Measurements from ENCODE around the gene RIBC1.
"Not testable (repeated sequence)": the region's sequence is repeated elsewhere in the genome, so short reads cannot be mapped to it uniquely, and the experiment has no call there.

RIBC1 gene

GRCh38 chrX:53383376-53384076, 39.1 kb upstream of the RIBC1 start:
- H3K4me3 ChIP-seq = no peak overlapping the region
- H3K4me2 ChIP-seq = no peak overlapping the region
- peaks cover 62 to 99% (median 83%) of the 10 kb centered on the region in 11 experiments for H3K36me3 ChIP-seq
- H3K27ac ChIP-seq = no peak overlapping the region
- H3K27me3 ChIP-seq = peaks cover 93 to 100% (median 99%) of the 10 kb centered on the region in 11 experiments
- peaks cover 0 to 35% (median 6%) of the 10 kb centered on the region in 11 experiments; a peak in 10 of 22 replicates for H4K20me1 ChIP-seq
- H3K9me3 ChIP-seq (replicated peaks in 1 of 11) = no peaks in the 10 kb centered on the region
- H3K9ac ChIP-seq = no peak overlapping the region
- TF ChIP-seq Cebpa-rat (IDR thresholded peaks at IDR 0.05) = no peak
- H3K4me1 ChIP-seq = no peaks in the 10 kb centered on the region

- H3K4me2 ChIP-seq = no peak overlapping the region
- H3K4me3 ChIP-seq = no peak overlapping the region
- no peak overlapping the region for H3K27ac ChIP-seq
- no peak for TF ChIP-seq Cebpa-rat (IDR thresholded peaks at IDR 0.05)
- peaks cover 70 to 99% (median 93%) of the 10 kb centered on the region in 11 experiments for H3K27me3 ChIP-seq
- H3K36me3 ChIP-seq = peaks cover 9 to 96% (median 63%) of the 10 kb centered on the region in 11 experiments; a peak in 21 of 22 replicates
- H3K9ac ChIP-seq = no peak overlapping the region
- no peaks in the 10 kb centered on the region for H3K9me3 ChIP-seq (replicated peaks in 1 of 11)
- peaks cover 0 to 13% (median 0%) of the 10 kb centered on the region in 11 experiments; a peak in 6 of 22 replicates for H4K20me1 ChIP-seq
- no peaks in the 10 kb centered on the region for H3K4me1 ChIP-seq
These were observed 26.9 kb upstream of the RIBC1 start for GRCh38 chrX:53395605-53396298.

DNA sequence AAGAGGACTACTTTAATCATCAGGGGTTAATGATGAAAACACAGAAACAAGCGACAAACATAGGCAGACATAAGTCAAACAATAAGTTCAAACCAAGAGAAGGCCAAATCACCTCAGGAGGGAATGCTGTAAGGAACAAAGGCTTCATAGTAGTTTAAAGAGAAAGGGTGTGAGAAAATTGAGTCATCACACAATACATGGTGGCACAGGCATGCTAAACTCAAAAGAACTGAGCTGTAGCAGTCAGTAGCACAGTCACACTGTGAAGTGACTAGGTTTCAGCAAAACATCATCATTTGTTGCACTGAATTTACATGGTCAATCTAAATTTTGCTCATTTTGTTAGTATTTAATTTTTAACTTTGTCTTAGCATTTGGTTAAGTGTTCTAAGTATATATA, 24.5 kb upstream of the RIBC1 start:
- no peak overlapping the region for H3K9ac ChIP-seq
- TF ChIP-seq Cebpa-rat (IDR thresholded peaks at IDR 0.05) = no peak
- no peaks in the 10 kb centered on the region for H3K9me3 ChIP-seq (replicated peaks in 1 of 11)
- peaks cover 0 to 18% (median 0%) of the 10 kb centered on the region in 11 experiments; a peak in 6 of 22 replicates for H4K20me1 ChIP-seq
- no peak overlapping the region for H3K4me3 ChIP-seq
- peaks cover 73 to 99% (median 93%) of the 10 kb centered on the region in 11 experiments for H3K27me3 ChIP-seq
- H3K27ac ChIP-seq = no peak overlapping the region
- peaks cover 22 to 97% (median 80%) of the 10 kb centered on the region in 11 experiments; a peak in 20 of 22 replicates for H3K36me3 ChIP-seq
- H3K4me1 ChIP-seq = no peaks in the 10 kb centered on the region
- H3K4me2 ChIP-seq = no peak overlapping the region

DNA sequence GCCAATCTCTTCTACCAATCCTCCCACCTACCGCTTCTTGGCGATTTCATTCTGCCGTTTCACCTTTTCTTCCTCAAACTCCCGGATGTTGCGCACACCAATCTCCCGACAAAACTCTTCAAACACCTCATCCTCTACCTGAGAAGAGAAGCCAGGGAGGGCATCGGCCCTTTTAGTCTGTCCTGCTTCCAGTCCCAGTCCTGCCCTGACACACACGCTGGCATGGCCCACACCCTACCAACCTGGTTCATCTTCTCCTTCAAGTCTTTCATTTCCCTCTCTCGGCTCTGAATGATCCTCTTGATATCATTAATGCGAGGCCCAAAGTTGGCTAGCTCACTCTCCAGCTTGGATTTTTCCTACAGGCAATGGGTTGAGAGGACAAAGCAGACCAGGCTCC, 19.1 kb upstream of the RIBC1 start:
- Histone ChIP-seq H3K9ac (no peak overlapping the region), H3K9me3 (replicated peaks in 1 of 11) (no peaks in the 10 kb centered on the region), H3K27ac (no peak overlapping the region), H4K20me1 (peaks cover 0 to 32% (median 15%) of the 10 kb centered on the region in 11 experiments; a peak in 12 of 22 replicates), H3K4me1 (no peaks in the 10 kb centered on the region), H3K4me3 (no peak overlapping the region), H3K27me3 (peaks cover 80 to 100% (median 98%) of the 10 kb centered on the region in 11 experiments), H3K4me2 (no peak overlapping the region), H3K36me3 (peaks cover 66 to 97% (median 90%) of the 10 kb centered on the region in 11 experiments)
- TF ChIP-seq Cebpa-rat (IDR thresholded peaks at IDR 0.05) = no peak

- peaks cover 54 to 91% (median 77%) of the 10 kb centered on the region in 11 experiments for H3K36me3 ChIP-seq
- H3K4me2 ChIP-seq = no peak overlapping the region
- H3K9me3 ChIP-seq (replicated peaks in 1 of 11) = no peaks in the 10 kb centered on the region
- H3K9ac ChIP-seq = no peak overlapping the region
- peaks cover 73 to 99% (median 94%) of the 10 kb centered on the region in 11 experiments for H3K27me3 ChIP-seq
- no peak for TF ChIP-seq Cebpa-rat (IDR thresholded peaks at IDR 0.05)
- peaks cover 0 to 82% (median 58%) of the 10 kb centered on the region in 11 experiments; a peak in 19 of 22 replicates for H4K20me1 ChIP-seq
- no peak overlapping the region for H3K4me3 ChIP-seq
- no peak overlapping the region for H3K27ac ChIP-seq
- H3K4me1 ChIP-seq = peaks cover 0 to 7% (median 0%) of the 10 kb centered on the region in 10 experiments; a peak in 2 of 20 replicates
These were observed 10.2 kb upstream of the RIBC1 start for GRCh38 chrX:53412446-53412845.

DNA sequence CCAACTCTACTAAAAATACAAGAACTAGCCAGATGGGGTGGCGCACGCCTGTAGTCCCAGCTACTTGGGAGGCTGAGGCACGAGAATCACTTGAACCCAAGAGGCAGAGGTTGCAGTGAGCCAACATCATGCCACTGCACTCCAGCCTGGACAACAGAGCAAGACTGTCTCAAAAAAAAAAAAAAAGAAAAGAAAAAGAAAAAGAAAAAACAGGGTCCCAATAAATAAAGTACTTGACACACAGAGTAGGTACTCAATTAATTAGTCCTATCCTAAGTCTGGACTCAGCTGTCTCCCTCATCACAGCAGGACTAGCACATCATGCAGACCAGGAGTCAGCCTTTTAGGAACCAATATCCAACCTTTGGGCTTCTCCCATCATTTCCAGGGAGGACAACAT, 2.3 kb upstream of the RIBC1 start:
- not testable (repeated sequence) for H3K9me3 ChIP-seq (replicated peaks in 1 of 11); H3K27ac ChIP-seq
- H3K4me3 ChIP-seq = peak overlapping the region in 4 of 10 experiments; percentile 68 to 78 (median 72); a peak in 6 of 20 replicates
- peaks cover 13 to 68% (median 62%) of the 10 kb centered on the region in 11 experiments; a peak in 21 of 22 replicates for H4K20me1 ChIP-seq
- peak overlapping the region in 10 of 11 experiments; percentile 56 to 86 (median 78); a peak in 17 of 22 replicates for H3K4me2 ChIP-seq
- H3K27me3 ChIP-seq = peaks cover 10 to 88% (median 65%) of the 10 kb centered on the region in 11 experiments; a peak in 20 of 22 replicates
- H3K9ac ChIP-seq = peak overlapping the region in 6 of 11 experiments; percentile 94 to 97 (median 96); a peak in 7 of 22 replicates
- peaks cover 12 to 22% (median 17%) of the 10 kb centered on the region in 10 experiments for H3K4me1 ChIP-seq
- H3K36me3 ChIP-seq = peaks cover 0 to 24% (median 7%) of the 10 kb centered on the region in 11 experiments; a peak in 7 of 22 replicates

DNA sequence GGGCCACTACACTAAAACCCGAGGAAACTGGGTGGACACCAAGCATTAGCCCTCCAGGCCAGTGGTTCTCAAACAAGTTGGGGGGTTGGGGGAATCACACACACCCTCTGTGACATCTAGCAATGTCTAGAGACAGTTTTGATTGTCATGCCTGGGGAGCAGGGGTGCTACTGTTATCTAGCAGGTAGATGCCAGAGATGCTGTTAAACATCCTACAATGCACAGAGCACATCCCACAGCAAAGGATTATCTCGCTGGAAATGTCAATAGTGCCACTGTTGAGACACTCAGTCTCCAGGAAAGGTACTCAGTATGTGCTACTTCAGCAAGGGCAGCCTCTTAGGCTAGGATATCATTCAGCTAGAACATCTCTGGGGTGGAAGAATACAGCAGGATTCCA, 1.5 kb upstream of the RIBC1 start:
- Histone ChIP-seq H3K27me3 (peaks cover 15 to 89% (median 68%) of the 10 kb centered on the region in 11 experiments; a peak in 21 of 22 replicates), H3K36me3 (peaks cover 0 to 21% (median 5%) of the 10 kb centered on the region in 11 experiments; a peak in 7 of 22 replicates), H3K9ac (peak overlapping the region; percentile 87 to 97 (median 95); a peak in 21 of 22 replicates), H3K27ac (peak overlapping the region in 8 of 11 experiments; percentile 95 to 97 (median 96); a peak in 14 of 22 replicates), H3K4me2 (peak overlapping the region; percentile 56 to 86 (median 76)), H3K9me3 (replicated peaks in 1 of 11) (peaks cover 0 to 8% (median 0%) of the 10 kb centered on the region in 11 experiments; a peak in 5 of 22 replicates), H4K20me1 (peaks cover 13 to 61% (median 56%) of the 10 kb centered on the region in 11 experiments; a peak in 21 of 22 replicates), H3K4me3 (peak overlapping the region; percentile 55 to 78 (median 70); a peak in 18 of 20 replicates), H3K4me1 (peaks cover 12 to 22% (median 17%) of the 10 kb centered on the region in 10 experiments)
- no peak for TF ChIP-seq Cebpa-rat (IDR thresholded peaks at IDR 0.05)

DNA sequence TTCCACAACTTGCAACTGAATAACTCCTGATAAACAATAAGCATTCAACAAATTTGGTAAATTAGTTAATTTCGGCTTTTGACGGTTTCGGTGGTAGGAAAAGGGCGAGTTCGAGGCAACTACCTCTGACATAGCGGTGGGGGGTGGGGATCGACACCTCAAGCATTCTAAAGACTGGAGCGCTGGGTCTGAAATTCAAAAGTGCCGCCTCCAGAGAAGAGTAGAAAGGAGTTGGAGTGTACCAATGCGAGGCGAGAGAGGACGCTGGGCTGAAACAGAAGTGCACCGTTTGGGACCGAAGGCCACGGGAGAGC, 944 bp upstream of the RIBC1 start:
- TF ChIP-seq Cebpa-rat (IDR thresholded peaks at IDR 0.05) = no peak
- Histone ChIP-seq H3K27me3 (peaks cover 16 to 89% (median 69%) of the 10 kb centered on the region in 11 experiments), H4K20me1 (peaks cover 13 to 55% (median 52%) of the 10 kb centered on the region in 11 experiments; a peak in 21 of 22 replicates), H3K27ac (peak overlapping the region; percentile 88 to 97 (median 95)), H3K9me3 (replicated peaks in 1 of 11) (peaks cover 0 to 8% (median 0%) of the 10 kb centered on the region in 11 experiments; a peak in 5 of 22 replicates), H3K36me3 (peaks cover 0 to 21% (median 5%) of the 10 kb centered on the region in 11 experiments; a peak in 7 of 22 replicates), H3K4me3 (peak overlapping the region; percentile 55 to 78 (median 70)), H3K9ac (peak overlapping the region; percentile 87 to 97 (median 95)), H3K4me1 (peaks cover 12 to 22% (median 17%) of the 10 kb centered on the region in 10 experiments), H3K4me2 (peak overlapping the region; percentile 56 to 86 (median 76))

Measured in BLaER1 treated with 17β-estradiol and CSF1 and Interleukin-3, amounts not matched to agents 10 nM and 100 nM (cell line).